Common myeloid progenitor, CD34-positive (primary cell): ENCODE data around the gene PPM1H.

ENCODE experiments used
- CTCF ChIA-PET: fragments of 350-600 bp; sonication (Branson Sonifier 250); formaldehyde crosslinking; loops from one replicate; lab custom pipeline; 2021; ENCODE audit warnings: antibody characterized with exemption; lab: Charles Lee
- POLR2A ChIA-PET: fragments of 350-600 bp; sonication (Branson Sonifier 250); formaldehyde crosslinking; loops from one replicate; lab custom pipeline; 2021; ENCODE audit warnings: antibody characterized with exemption; lab: Charles Lee
- DNase-seq, 3 donors: peaks; one replicate each; pipeline versions ENCODE4 v3.0.0 to v3.0.0-alpha.2; 2013
- H3K27ac ChIP-seq, 2 experiments: 1 replicate in 1 of 2; 2 replicates in 1 of 2; pipeline ENCODE4 v1.7.0; 2013; ENCODE audit warnings: inconsistent platforms in 2 of 2, low read length in 2 of 2, mild to moderate bottlenecking in 2 of 2, low read depth in 1 of 2, moderate library complexity in 1 of 2; ENCODE audit not compliant: severe bottlenecking in 2 of 2, insufficient read depth in 1 of 2, poor library complexity in 1 of 2
- H3K27me3 ChIP-seq, 5 experiments: replicated peaks in 2 of 5; 1 replicate in 3 of 5; 2 replicates in 2 of 5; pipeline versions ENCODE4 v1.6.1 to v1.7.0; 2013; ENCODE audit warnings: low read length in 4 of 5, mild to moderate bottlenecking in 2 of 5, moderate library complexity in 2 of 5, inconsistent platforms in 1 of 5; ENCODE audit not compliant: insufficient read depth in 5 of 5, control insufficient read depth in 4 of 5
- H3K36me3 ChIP-seq, 4 experiments: 1 replicate in 2 of 4; 2 replicates in 2 of 4; pipeline versions ENCODE4 v1.6.1 to v1.7.0; 2013; ENCODE audit warnings: low read length in 3 of 4, control low read depth in 1 of 4, mild to moderate bottlenecking in 1 of 4; ENCODE audit not compliant: control insufficient read depth in 4 of 4, insufficient read depth in 4 of 4
- H3K4me1 ChIP-seq, 4 experiments: 1 replicate in 3 of 4; 2 replicates in 1 of 4; pipeline versions ENCODE4 v1.6.1 to v1.7.1; 2013; ENCODE audit warnings: low read length in 3 of 4, mild to moderate bottlenecking in 3 of 4, control low read depth in 1 of 4, inconsistent platforms in 1 of 4, moderate library complexity in 1 of 4; ENCODE audit not compliant: control insufficient read depth in 4 of 4, insufficient read depth in 4 of 4; ENCODE audit errors: control extremely low read depth in 1 of 4
- H3K4me3 ChIP-seq, 7 experiments: 1 replicate in 4 of 7; 2 replicates in 3 of 7; pipeline versions ENCODE4 v1.5.1 to v1.7.0; 2013; ENCODE audit warnings: mild to moderate bottlenecking in 7 of 7, low read length in 6 of 7, moderate library complexity in 6 of 7, inconsistent platforms in 2 of 7, low read depth in 2 of 7, control low read depth in 1 of 7; ENCODE audit not compliant: insufficient read depth in 4 of 7, control insufficient read depth in 1 of 7; ENCODE audit errors: extremely low read depth in 1 of 7
- H3K9me3 ChIP-seq, 5 experiments: 1 replicate in 4 of 5; 2 replicates in 1 of 5; pipeline versions ENCODE4 v1.6.1 to v1.7.1; 2013; ENCODE audit warnings: low read length in 4 of 5, mild to moderate bottlenecking in 2 of 5, inconsistent platforms in 1 of 5, low read depth in 1 of 5, moderate library complexity in 1 of 5; ENCODE audit not compliant: control insufficient read depth in 4 of 5, insufficient read depth in 2 of 5; ENCODE audit errors: control extremely low read depth in 1 of 5
- WGBS: methylation state at CpG from one replicate; pipeline ENCODE4 v1.1.5; 2013; ENCODE audit not compliant: insufficient coverage; 5-methylcytosine and 5-hydroxymethylcytosine counted together

Gene PPM1H

GRCh38 chr12:62794218-62794583 lies 140.7 kb downstream of the PPM1H start:
- POLR2A ChIA-PET = no interaction called here
- no peak for DNase-seq
- no peaks in the 10 kb centered on the region for H3K27me3 ChIP-seq
- CTCF ChIA-PET = interaction anchor here (0.7 to 10.0 kb wide), 22 partner anchors 9 to 358 kb away, joined by 3 to 165 read pairs (median 5); no protein-coding TSS in a partner anchor
- no peak overlapping the region for H3K4me3 ChIP-seq
- WGBS = no CpG with 5 or more reads among the region's 1 CpG
- H3K36me3 ChIP-seq = peaks cover 0 to 13% (median 3%) of the 10 kb centered on the region in 4 experiments
- peaks cover 0 to 2% (median 0%) of the 10 kb centered on the region in 4 experiments for H3K4me1 ChIP-seq
- peak overlapping the region in 1 of 2 experiments; percentile 1 for H3K27ac ChIP-seq
- no peaks in the 10 kb centered on the region for H3K9me3 ChIP-seq

- 85% methylated on average over 22 of the region's 25 CpGs for WGBS
- ChIA-PET POLR2A (no interaction called here), CTCF (interaction anchor here (0.6 to 10.0 kb wide), 23 partner anchors 9 to 357 kb away, joined by 3 to 165 read pairs (median 5); no protein-coding TSS in a partner anchor)
- peak; percentile 69 to 81 (median 74) for DNase-seq
- no peak overlapping the region for H3K4me3 ChIP-seq
- no peaks in the 10 kb centered on the region for H3K9me3 ChIP-seq
- peaks cover 0 to 13% (median 3%) of the 10 kb centered on the region in 4 experiments for H3K36me3 ChIP-seq
- no peaks in the 10 kb centered on the region for H3K27me3 ChIP-seq
- H3K27ac ChIP-seq = peak overlapping the region in 1 of 2 experiments; percentile 1
- H3K4me1 ChIP-seq = peaks cover 0 to 2% (median 0%) of the 10 kb centered on the region in 4 experiments
Observed at GRCh38 chr12:62793256-62794217, 141.4 kb downstream of the PPM1H start.

- CTCF ChIA-PET = interaction anchor here (0.8 to 2.5 kb wide), 10 partner anchors 8 to 356 kb away, joined by 3 to 14 read pairs (median 4); no protein-coding TSS in a partner anchor
- Histone ChIP-seq H3K9me3 (no peaks in the 10 kb centered on the region), H3K36me3 (peaks cover 0 to 12% (median 3%) of the 10 kb centered on the region in 4 experiments), H3K27ac (no peak overlapping the region), H3K4me3 (no peak overlapping the region), H3K4me1 (peaks cover 0 to 6% (median 2%) of the 10 kb centered on the region in 4 experiments), H3K27me3 (no peaks in the 10 kb centered on the region)
- POLR2A ChIA-PET = interaction anchor here (0.6 kb wide), 1 partner anchor 189 kb away, joined by 3 read pairs; no protein-coding TSS in a partner anchor
- DNase-seq = no peak
- 67% methylated on average over 2 of the region's 5 CpGs for WGBS
Observed at GRCh38 chr12:62792236-62792870, 142.6 kb downstream of the PPM1H start.

GRCh38 chr12:62789851-62790250 lies 145.1 kb downstream of the PPM1H start:
- CTCF ChIA-PET = interaction anchor here (1.6 to 2.5 kb wide), 3 partner anchors 10 to 209 kb away, joined by 5 to 14 read pairs (median 11); no protein-coding TSS in a partner anchor
- no peaks in the 10 kb centered on the region for H3K9me3 ChIP-seq

GRCh38 chr12:62787611-62788010 lies 147.3 kb downstream of the PPM1H start:
- 79% methylated on average over 2 of the region's 4 CpGs for WGBS
- ChIA-PET CTCF (interaction anchor here (1.0 to 2.0 kb wide), 4 partner anchors 10 to 281 kb away, joined by 3 to 12 read pairs (median 4); no protein-coding TSS in a partner anchor), POLR2A (no interaction called here)
- Histone ChIP-seq H3K4me3 (no peak overlapping the region), H3K36me3 (peaks cover 0 to 15% (median 3%) of the 10 kb centered on the region in 4 experiments), H3K4me1 (peaks cover 1 to 26% (median 18%) of the 10 kb centered on the region in 4 experiments), H3K27ac (no peak overlapping the region), H3K9me3 (no peaks in the 10 kb centered on the region), H3K27me3 (no peaks in the 10 kb centered on the region)
- no peak for DNase-seq

More at GRCh38 chr12:62789851-62790250, 145.1 kb downstream of the PPM1H start:
- 55% methylated on average over 3 of the region's 3 CpGs for WGBS
- DNase-seq = no peak
- peaks cover 0 to 15% (median 3%) of the 10 kb centered on the region in 4 experiments for H3K36me3 ChIP-seq
- H3K4me3 ChIP-seq = no peak overlapping the region
- H3K27me3 ChIP-seq = no peaks in the 10 kb centered on the region
- POLR2A ChIA-PET = no interaction called here
- peaks cover 0 to 24% (median 14%) of the 10 kb centered on the region in 4 experiments for H3K4me1 ChIP-seq
- H3K27ac ChIP-seq = no peak overlapping the region

- Histone ChIP-seq H3K27me3 (no peaks in the 10 kb centered on the region), H3K9me3 (no peaks in the 10 kb centered on the region), H3K4me1 (peaks cover 1 to 26% (median 18%) of the 10 kb centered on the region in 4 experiments), H3K36me3 (peaks cover 0 to 15% (median 3%) of the 10 kb centered on the region in 4 experiments), H3K27ac (no peak overlapping the region), H3K4me3 (no peak overlapping the region)
- ChIA-PET POLR2A (no interaction called here), CTCF (interaction anchor here (1.3 to 2.0 kb wide), 4 partner anchors 10 to 282 kb away, joined by 4 to 12 read pairs (median 4); no protein-coding TSS in a partner anchor)
- no peak for DNase-seq
- 93% methylated on average over 5 of the region's 6 CpGs for WGBS
Observed at GRCh38 chr12:62787023-62787422, 147.9 kb downstream of the PPM1H start.
